ENCODE measurements around the gene TTC22. TPM values are rescaled to one million over a fixed set of nuclear protein-coding genes. Genes with fewer than 3 reads are reported as not detected.

The TTC22 gene
- total RNA-seq, 1 donor from 2014 or later: not detected

GRCh38 chr1:54848134-54848948, 47.2 kb upstream of the TTC22 start:
- H3K36me3 Mint-ChIP-seq (ENCODE audit: low read depth): peaks cover 37% of the 10 kb centered on the region
- H3K4me3 Mint-ChIP-seq: no peak overlapping the region
- H3K27ac Mint-ChIP-seq (ENCODE audit: unreplicated experiment): no peak overlapping the region
- no peaks in the 10 kb centered on the region for H3K27me3 Mint-ChIP-seq (ENCODE audit: low read depth)
- no peak for TF ChIP-seq CTCF (conservative IDR thresholded peaks at IDR 0.05)
- H3K9me3 Mint-ChIP-seq: peaks cover 2% of the 10 kb centered on the region
- DNase-seq (ENCODE audit: low read depth, low spot score): no peak
- H3K4me1 Mint-ChIP-seq: no peaks in the 10 kb centered on the region

DNA sequence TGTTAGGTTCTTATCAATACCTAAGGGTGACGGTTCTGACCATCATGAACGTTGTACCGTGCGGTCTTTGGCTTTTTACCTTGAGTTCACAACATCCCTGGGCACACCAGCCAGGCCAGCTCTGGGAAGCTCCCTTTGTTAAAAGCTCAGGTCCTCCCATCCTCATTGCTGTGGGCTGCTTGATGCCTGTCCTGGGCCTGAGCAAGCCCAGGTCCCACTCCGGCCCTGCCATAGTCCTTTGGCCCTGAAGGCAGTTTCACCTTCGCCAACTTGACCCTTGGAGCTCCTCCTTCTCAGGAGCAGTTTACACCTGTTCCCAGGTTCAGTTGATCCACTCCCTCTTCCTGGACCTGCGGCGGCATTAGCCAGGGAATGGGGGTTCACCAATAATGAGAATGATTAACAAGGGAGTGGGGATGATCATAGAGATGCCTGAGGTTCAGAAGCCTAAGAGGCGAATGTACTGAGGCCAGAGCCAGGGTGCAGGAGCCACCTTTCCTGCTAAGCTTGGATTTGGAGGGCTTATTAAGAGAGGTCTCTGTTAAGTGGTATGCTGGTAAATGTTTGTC, 45.7 kb upstream of the TTC22 start:
- no peak overlapping the region for H3K27ac Mint-ChIP-seq (ENCODE audit: unreplicated experiment)
- no peak overlapping the region for H3K4me3 Mint-ChIP-seq
- peaks cover 3% of the 10 kb centered on the region for H3K9me3 Mint-ChIP-seq
- no peaks in the 10 kb centered on the region for H3K27me3 Mint-ChIP-seq (ENCODE audit: low read depth)
- DNase-seq (ENCODE audit: low read depth, low spot score): no peak
- no peaks in the 10 kb centered on the region for H3K4me1 Mint-ChIP-seq
- H3K36me3 Mint-ChIP-seq (ENCODE audit: low read depth): peaks cover 44% of the 10 kb centered on the region
- no peak for TF ChIP-seq CTCF (conservative IDR thresholded peaks at IDR 0.05)

DNA sequence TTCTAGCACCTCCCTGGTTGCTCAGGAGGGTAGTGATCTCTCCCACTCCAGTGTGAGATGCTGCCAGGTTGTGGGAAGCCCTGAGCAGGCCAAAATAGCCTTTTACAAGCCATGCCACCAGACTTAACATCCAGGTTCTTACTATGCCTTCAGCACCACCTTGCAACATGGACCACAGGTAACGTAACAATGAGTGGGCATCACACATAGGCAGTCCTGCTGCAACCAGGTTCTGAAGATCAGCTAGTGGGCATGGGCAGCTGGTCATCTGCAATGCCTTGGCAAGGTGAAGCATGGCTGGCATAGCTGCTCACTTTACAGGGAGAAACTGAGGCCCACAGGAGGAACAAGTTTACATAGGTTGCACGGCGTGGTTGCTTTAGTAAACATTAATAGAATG, 45.2 kb upstream of the TTC22 start:
- Mint-ChIP-seq H3K9me3 (peaks cover 3% of the 10 kb centered on the region), H3K27me3 (ENCODE audit: low read depth) (no peaks in the 10 kb centered on the region), H3K4me1 (no peaks in the 10 kb centered on the region), H3K27ac (ENCODE audit: unreplicated experiment) (peak overlapping the region; percentile 35), H3K4me3 (no peak overlapping the region), H3K36me3 (ENCODE audit: low read depth) (peaks cover 41% of the 10 kb centered on the region)
- no peak for DNase-seq (ENCODE audit: low read depth, low spot score)
- TF ChIP-seq CTCF (conservative IDR thresholded peaks at IDR 0.05): no peak

GRCh38 chr1:54845772-54846171, 44.6 kb upstream of the TTC22 start:
- H3K36me3 Mint-ChIP-seq (ENCODE audit: low read depth): peaks cover 45% of the 10 kb centered on the region
- peak overlapping the region; percentile 8 for H3K4me3 Mint-ChIP-seq
- TF ChIP-seq CTCF (conservative IDR thresholded peaks at IDR 0.05): no peak
- DNase-seq (ENCODE audit: low read depth, low spot score): no peak
- H3K9me3 Mint-ChIP-seq: peaks cover 3% of the 10 kb centered on the region
- no peaks in the 10 kb centered on the region for H3K4me1 Mint-ChIP-seq
- H3K27ac Mint-ChIP-seq (ENCODE audit: unreplicated experiment): no peak overlapping the region
- H3K27me3 Mint-ChIP-seq (ENCODE audit: low read depth): no peaks in the 10 kb centered on the region

GRCh38 chr1:54844564-54844963, 43.4 kb upstream of the TTC22 start:
- H3K27ac Mint-ChIP-seq (ENCODE audit: unreplicated experiment): no peak overlapping the region
- H3K9me3 Mint-ChIP-seq: peaks cover 8% of the 10 kb centered on the region
- peaks cover 43% of the 10 kb centered on the region for H3K36me3 Mint-ChIP-seq (ENCODE audit: low read depth)
- H3K4me3 Mint-ChIP-seq: no peak overlapping the region
- no peak for DNase-seq (ENCODE audit: low read depth, low spot score)
- H3K4me1 Mint-ChIP-seq: no peaks in the 10 kb centered on the region
- no peak for TF ChIP-seq CTCF (conservative IDR thresholded peaks at IDR 0.05)
- no peaks in the 10 kb centered on the region for H3K27me3 Mint-ChIP-seq (ENCODE audit: low read depth)
